Epithelial cell of esophagus (primary cell): ENCODE results near the gene MTX3.
A peak's percentile ranks its signal among the peaks of the same experiment; 100 is the strongest.

ENCODE experiments used
- DNase-seq: peaks from one replicate; pipeline ENCODE4 v3.0.0; 2010; ENCODE audit warnings: low read depth
- H3K4me3 ChIP-seq: 2 replicates; pipeline ENCODE4 v1.5.1; 2011; ENCODE audit warnings: mild to moderate bottlenecking, low read length, control low read depth
- TF ChIP-seq, protein P1 (sequence below): IDR thresholded peaks from 2 replicates; pipeline ENCODE4 v1.5.1; 2011; ENCODE audit warnings: low read depth, mild to moderate bottlenecking, low read length, control low read depth, inconsistent platforms; ENCODE audit not compliant: insufficient read depth; ENCODE audit errors: missing control alignments

The MTX3 gene

DNA sequence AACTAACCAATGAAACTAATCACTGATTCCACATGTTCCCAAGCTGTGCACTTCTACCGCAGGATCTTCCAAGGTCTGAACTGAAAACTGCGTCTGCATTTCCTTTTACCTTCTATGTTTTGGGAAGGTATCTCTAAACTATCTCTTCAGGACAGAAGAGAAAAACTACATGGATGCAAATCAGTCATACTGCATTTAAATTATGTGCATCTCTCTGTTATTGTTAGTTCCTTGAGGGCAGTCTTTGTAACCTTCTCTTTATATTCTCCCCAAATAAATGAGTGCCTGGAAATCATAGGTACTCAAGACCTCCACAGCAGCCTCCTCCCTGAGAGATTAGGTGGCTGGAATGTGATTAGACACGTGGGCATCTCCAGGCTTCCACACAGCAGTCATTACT is 17.1 kb downstream of the MTX3 start:
- TF ChIP-seq, protein P1, sequence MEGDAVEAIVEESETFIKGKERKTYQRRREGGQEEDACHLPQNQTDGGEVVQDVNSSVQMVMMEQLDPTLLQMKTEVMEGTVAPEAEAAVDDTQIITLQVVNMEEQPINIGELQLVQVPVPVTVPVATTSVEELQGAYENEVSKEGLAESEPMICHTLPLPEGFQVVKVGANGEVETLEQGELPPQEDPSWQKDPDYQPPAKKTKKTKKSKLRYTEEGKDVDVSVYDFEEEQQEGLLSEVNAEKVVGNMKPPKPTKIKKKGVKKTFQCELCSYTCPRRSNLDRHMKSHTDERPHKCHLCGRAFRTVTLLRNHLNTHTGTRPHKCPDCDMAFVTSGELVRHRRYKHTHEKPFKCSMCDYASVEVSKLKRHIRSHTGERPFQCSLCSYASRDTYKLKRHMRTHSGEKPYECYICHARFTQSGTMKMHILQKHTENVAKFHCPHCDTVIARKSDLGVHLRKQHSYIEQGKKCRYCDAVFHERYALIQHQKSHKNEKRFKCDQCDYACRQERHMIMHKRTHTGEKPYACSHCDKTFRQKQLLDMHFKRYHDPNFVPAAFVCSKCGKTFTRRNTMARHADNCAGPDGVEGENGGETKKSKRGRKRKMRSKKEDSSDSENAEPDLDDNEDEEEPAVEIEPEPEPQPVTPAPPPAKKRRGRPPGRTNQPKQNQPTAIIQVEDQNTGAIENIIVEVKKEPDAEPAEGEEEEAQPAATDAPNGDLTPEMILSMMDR = no peak
- no peak overlapping the region for H3K4me3 ChIP-seq
- no peak for DNase-seq

GRCh38 chr5:79973511-79973910 is 17.6 kb downstream of the MTX3 start:
- no peak overlapping the region for H3K4me3 ChIP-seq
- no peak for DNase-seq

GRCh38 chr5:79971156-79971555 is 19.9 kb downstream of the MTX3 start:
- TF ChIP-seq, protein P1 = no peak
- peak; percentile 65 for DNase-seq
- no peak overlapping the region for H3K4me3 ChIP-seq

More at GRCh38 chr5:79973511-79973910, 17.6 kb downstream of the MTX3 start:
- TF ChIP-seq, protein P1 = no peak

DNA sequence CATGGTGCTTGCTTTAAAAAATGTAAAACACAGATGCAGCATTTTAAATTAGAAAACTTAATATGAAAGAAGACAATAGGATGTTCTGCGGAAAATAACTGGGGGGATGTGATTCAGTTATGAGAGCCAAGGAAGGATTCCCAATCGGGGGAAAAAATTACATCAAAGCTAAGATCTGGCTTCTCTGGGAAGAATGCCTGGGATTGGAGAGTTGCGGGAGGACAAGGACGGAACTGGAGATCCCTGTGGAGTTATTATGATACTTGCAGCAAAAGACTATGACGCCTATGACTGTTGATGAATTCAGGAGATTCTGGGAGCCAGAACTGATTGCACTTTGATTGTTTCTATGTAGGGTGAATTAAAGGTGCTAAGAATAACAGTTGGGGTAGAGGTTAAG is 24.6 kb downstream of the MTX3 start:
- H3K4me3 ChIP-seq = no peak overlapping the region
- no peak for DNase-seq
- TF ChIP-seq, protein P1 = no peak

DNA sequence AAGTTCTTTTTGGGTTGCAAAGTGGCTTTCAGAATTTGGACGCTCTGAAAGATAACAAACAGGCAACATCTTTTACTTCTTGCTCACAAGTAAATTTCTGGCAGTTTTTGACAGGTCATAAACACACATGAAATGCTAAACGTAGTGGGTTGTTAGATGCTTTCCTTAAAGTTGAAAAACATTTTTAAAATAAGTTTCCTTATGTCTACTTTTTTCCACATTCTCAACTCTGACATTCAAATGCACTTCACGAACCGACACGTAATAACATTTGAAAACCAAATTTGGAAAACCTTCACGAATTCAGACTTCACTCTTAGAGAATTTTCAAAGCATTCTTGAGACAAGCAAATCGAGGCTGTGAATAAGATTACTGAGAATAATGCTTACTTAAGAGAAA is 26.9 kb downstream of the MTX3 start:
- no peak for DNase-seq
- H3K4me3 ChIP-seq = no peak overlapping the region
- TF ChIP-seq, protein P1 = no peak

GRCh38 chr5:79963261-79964061 is 27.6 kb downstream of the MTX3 start:
- TF ChIP-seq, protein P1 = no peak
- DNase-seq = no peak
- no peak overlapping the region for H3K4me3 ChIP-seq
